ENCODE results near the gene MRPS24. TPM values are rescaled to one million over a fixed set of nuclear protein-coding genes. Genes with fewer than 3 reads are reported as not detected.

Gene MRPS24
- total and polyA plus RNA-seq, 10 of the 15 experiments (the other 5 are each of a cell fraction or from before 2014, with no cell fraction given) = 27.6 to 164 (median 106) TPM

DNA sequence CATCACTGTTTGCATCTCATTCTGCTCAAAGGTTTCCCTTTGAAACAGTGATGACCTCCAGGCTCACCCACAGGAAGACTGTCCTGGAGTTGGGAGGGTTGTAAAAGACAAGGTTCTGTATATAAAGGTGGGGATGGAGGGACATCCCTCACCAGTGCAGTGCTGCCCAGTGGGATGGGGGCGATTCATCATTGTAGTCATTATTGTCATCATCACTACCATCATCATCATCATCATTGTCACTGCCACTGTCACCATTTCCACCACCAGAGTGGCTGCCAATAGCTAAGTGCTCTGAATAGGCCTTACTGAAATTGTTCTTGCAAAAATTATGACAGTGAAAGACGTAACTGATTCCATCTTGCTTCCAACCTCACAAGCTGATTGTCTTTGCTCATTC is 24.7 kb downstream of the MRPS24 start:
- Histone ChIP-seq H3K4me3 (no peak overlapping the region), H3K9ac (ENCODE audit: control insufficient read depth, insufficient read depth, low read length) (no peak overlapping the region), H3K36me3 (ENCODE audit: control insufficient read depth in 2 of 2, insufficient read depth in 2 of 2, low read length in 1 of 2) (no peaks in the 10 kb centered on the region), H3K27ac (ENCODE audit: control insufficient read depth, insufficient read depth) (no peak overlapping the region), H3K79me2 (ENCODE audit: control insufficient read depth, insufficient read depth, low read length) (no peaks in the 10 kb centered on the region), H3K4me1 (ENCODE audit: control insufficient read depth, insufficient read depth, low read length) (no peaks in the 10 kb centered on the region), H3K9me3 (replicated peaks; ENCODE audit: control insufficient read depth, insufficient read depth, low read length) (no peaks in the 10 kb centered on the region; the same call in 2 of the 3 replicates), H3K27me3 (replicated peaks in 1 of 2; ENCODE audit: control insufficient read depth in 2 of 2, insufficient read depth in 2 of 2, low read length in 1 of 2) (no peaks in the 10 kb centered on the region), H4K20me1 (ENCODE audit: control insufficient read depth, insufficient read depth) (no peaks in the 10 kb centered on the region), H2AFZ (ENCODE audit: control insufficient read depth, low read depth, low read length) (no peak overlapping the region), H3K4me2 (ENCODE audit: control insufficient read depth, insufficient read depth) (no peak overlapping the region)
- FAIRE-seq = no peak
- no peak for ATAC-seq
- ChIA-PET CTCF (interaction anchor here (0.6 to 2.7 kb wide), 4 partner anchors 145 to 344 kb away, joined by 3 to 8 read pairs (median 4); partner anchors contain the start of gene STK17A), SMC1A (ENCODE audit: uncharacterized antibody, unreplicated experiment) (interaction anchor here (1.9 kb wide), 1 partner anchor 263 kb away, joined by 6 read pairs; the partner anchor contains the start of gene STK17A), POLR2A (no interaction called here), RAD21 (ENCODE audit: unreplicated experiment) (interaction anchor here (1.4 to 5.6 kb wide), 2 partner anchors 145 to 263 kb away, joined by 4 to 33 read pairs; partner anchors contain the start of gene STK17A)
- TF ChIP-seq ZBED1 (IDR thresholded peaks at IDR 0.05; ENCODE audit: borderline replicate concordance) (no peak), NRF1 (conservative IDR thresholded peaks at IDR 0.05; ENCODE audit: low read depth, low read length) (no peak), EP300 (IDR thresholded peaks at IDR 0.05; ENCODE audit: borderline replicate concordance in 1 of 2, control insufficient read depth in 1 of 2, low read depth in 2 of 2, low read length in 2 of 2) (no peak), MTA3 (IDR thresholded peaks at IDR 0.05; ENCODE audit: borderline replicate concordance, low read length) (no peak), CREM (IDR thresholded peaks at IDR 0.05; ENCODE audit: low read depth) (no peak), NFYB (IDR thresholded peaks at IDR 0.05; ENCODE audit: insufficient read depth, low read depth, low read length) (no peak), NR2C2 (IDR thresholded peaks at IDR 0.05; ENCODE audit: borderline replicate concordance, control insufficient read depth, insufficient read length, low read depth) (no peak), KAT2A (conservative IDR thresholded peaks at IDR 0.05; ENCODE audit: control insufficient read depth, low read depth, low read length) (no peak), BCL11A (IDR thresholded peaks at IDR 0.05; ENCODE audit: low read depth, low read length) (no peak), EED (IDR thresholded peaks at IDR 0.05; ENCODE audit: low read depth) (no peak), HDAC6 (IDR thresholded peaks at IDR 0.05; ENCODE audit: unreplicated experiment) (no peak), SMC3 (IDR thresholded peaks at IDR 0.05; ENCODE audit: borderline replicate concordance, low read length) (no peak), CHD4 (IDR thresholded peaks at IDR 0.05) (no peak), GABPA (IDR thresholded peaks at IDR 0.05; ENCODE audit: low read depth) (no peak), ASH2L (IDR thresholded peaks at IDR 0.05; ENCODE audit: borderline replicate concordance, low read depth) (no peak), MTA2 (IDR thresholded peaks at IDR 0.05; ENCODE audit: low read depth) (no peak), CREB1 (IDR thresholded peaks at IDR 0.05; ENCODE audit: low read depth) (no peak)
- TF ChIP-seq, protein P1, sequence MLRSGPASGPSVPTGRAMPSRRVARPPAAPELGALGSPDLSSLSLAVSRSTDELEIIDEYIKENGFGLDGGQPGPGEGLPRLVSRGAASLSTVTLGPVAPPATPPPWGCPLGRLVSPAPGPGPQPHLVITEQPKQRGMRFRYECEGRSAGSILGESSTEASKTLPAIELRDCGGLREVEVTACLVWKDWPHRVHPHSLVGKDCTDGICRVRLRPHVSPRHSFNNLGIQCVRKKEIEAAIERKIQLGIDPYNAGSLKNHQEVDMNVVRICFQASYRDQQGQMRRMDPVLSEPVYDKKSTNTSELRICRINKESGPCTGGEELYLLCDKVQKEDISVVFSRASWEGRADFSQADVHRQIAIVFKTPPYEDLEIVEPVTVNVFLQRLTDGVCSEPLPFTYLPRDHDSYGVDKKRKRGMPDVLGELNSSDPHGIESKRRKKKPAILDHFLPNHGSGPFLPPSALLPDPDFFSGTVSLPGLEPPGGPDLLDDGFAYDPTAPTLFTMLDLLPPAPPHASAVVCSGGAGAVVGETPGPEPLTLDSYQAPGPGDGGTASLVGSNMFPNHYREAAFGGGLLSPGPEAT (IDR thresholded peaks at IDR 0.05; ENCODE audit: low read depth) = no peak
- TF ChIP-seq, protein P2, sequence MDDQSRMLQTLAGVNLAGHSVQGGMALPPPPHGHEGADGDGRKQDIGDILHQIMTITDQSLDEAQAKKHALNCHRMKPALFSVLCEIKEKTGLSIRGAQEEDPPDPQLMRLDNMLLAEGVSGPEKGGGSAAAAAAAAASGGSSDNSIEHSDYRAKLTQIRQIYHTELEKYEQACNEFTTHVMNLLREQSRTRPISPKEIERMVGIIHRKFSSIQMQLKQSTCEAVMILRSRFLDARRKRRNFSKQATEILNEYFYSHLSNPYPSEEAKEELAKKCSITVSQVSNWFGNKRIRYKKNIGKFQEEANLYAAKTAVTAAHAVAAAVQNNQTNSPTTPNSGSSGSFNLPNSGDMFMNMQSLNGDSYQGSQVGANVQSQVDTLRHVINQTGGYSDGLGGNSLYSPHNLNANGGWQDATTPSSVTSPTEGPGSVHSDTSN (IDR thresholded peaks at IDR 0.05; ENCODE audit: insufficient replicate concordance, low read depth, low read length) = no peak
- TF ChIP-seq, protein P3, sequence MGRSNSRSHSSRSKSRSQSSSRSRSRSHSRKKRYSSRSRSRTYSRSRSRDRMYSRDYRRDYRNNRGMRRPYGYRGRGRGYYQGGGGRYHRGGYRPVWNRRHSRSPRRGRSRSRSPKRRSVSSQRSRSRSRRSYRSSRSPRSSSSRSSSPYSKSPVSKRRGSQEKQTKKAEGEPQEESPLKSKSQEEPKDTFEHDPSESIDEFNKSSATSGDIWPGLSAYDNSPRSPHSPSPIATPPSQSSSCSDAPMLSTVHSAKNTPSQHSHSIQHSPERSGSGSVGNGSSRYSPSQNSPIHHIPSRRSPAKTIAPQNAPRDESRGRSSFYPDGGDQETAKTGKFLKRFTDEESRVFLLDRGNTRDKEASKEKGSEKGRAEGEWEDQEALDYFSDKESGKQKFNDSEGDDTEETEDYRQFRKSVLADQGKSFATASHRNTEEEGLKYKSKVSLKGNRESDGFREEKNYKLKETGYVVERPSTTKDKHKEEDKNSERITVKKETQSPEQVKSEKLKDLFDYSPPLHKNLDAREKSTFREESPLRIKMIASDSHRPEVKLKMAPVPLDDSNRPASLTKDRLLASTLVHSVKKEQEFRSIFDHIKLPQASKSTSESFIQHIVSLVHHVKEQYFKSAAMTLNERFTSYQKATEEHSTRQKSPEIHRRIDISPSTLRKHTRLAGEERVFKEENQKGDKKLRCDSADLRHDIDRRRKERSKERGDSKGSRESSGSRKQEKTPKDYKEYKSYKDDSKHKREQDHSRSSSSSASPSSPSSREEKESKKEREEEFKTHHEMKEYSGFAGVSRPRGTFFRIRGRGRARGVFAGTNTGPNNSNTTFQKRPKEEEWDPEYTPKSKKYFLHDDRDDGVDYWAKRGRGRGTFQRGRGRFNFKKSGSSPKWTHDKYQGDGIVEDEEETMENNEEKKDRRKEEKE (IDR thresholded peaks at IDR 0.05) = no peak
- WGBS (ENCODE audit: insufficient coverage, insufficient replicate concordance, low lambda C conversion rate, missing lambda C conversion rate) = 24% methylated on average over 2 of the region's 2 CpGs
- no TSS peak for BruUV-seq (replicated peaks)
- DNase-seq (ENCODE audit: low read depth, low spot score) = no peak
- intact Hi-C loops (cut with micrococcal nuclease; ENCODE audit: unreplicated experiment) = no loop called here
- in situ Hi-C loops (cut with MboI) = loop anchor here (25.0 kb wide), 1 partner anchor 1907 kb away; no protein-coding TSS in a partner anchor

All from GM12878 (cell line).